Measurements from ENCODE around the gene PRDX3.
A peak's percentile ranks its signal among the peaks of the same experiment; 100 is the strongest.
"Not testable (repeated sequence)": the region's sequence is repeated elsewhere in the genome, so short reads cannot be mapped to it uniquely, and the experiment has no call there.

Gene PRDX3

GRCh38 chr10:119143657-119144056 is 35.0 kb downstream of the PRDX3 start:
- no peak for TF ChIP-seq CTCF (IDR thresholded peaks at IDR 0.05; ENCODE audit: control extremely low read depth, extremely low read depth, low read depth, missing control alignments)
- POLR2A ChIA-PET = no interaction called here
- CTCF ChIA-PET = interaction anchor here (1.7 kb wide), 1 partner anchor 55 kb away, joined by 4 read pairs; no protein-coding TSS in a partner anchor
- no peak for DNase-seq (ENCODE audit: extremely low spot score)

GRCh38 chr10:119140603-119141245 is 37.9 kb downstream of the PRDX3 start:
- ChIA-PET CTCF (interaction anchor here (1.5 kb wide), 2 partner anchors 20 kb away, joined by 3 read pairs; no protein-coding TSS in a partner anchor), POLR2A (no interaction called here)
- no peak for TF ChIP-seq CTCF (IDR thresholded peaks at IDR 0.05; ENCODE audit: control extremely low read depth, extremely low read depth, low read depth, missing control alignments)

GRCh38 chr10:119139464-119140067 is 39.0 kb downstream of the PRDX3 start:
- DNase-seq (ENCODE audit: extremely low spot score) = peak; percentile 44
- ChIA-PET CTCF (interaction anchor here (1.1 to 1.6 kb wide), 4 partner anchors 19 to 306 kb away, joined by 3 to 4 read pairs (median 4); no protein-coding TSS in a partner anchor), POLR2A (no interaction called here)
- TF ChIP-seq CTCF (IDR thresholded peaks at IDR 0.05; ENCODE audit: control extremely low read depth, extremely low read depth, low read depth, missing control alignments) = peak; percentile 40

More at GRCh38 chr10:119140603-119141245, 37.9 kb downstream of the PRDX3 start:
- no peak for DNase-seq (ENCODE audit: extremely low spot score)

GRCh38 chr10:119138346-119139306 is 40.0 kb downstream of the PRDX3 start:
- TF ChIP-seq CTCF (IDR thresholded peaks at IDR 0.05; ENCODE audit: control extremely low read depth, extremely low read depth, low read depth, missing control alignments) = no peak
- no peak for DNase-seq (ENCODE audit: extremely low spot score)
- ChIA-PET POLR2A (no interaction called here), CTCF (interaction anchor here (1.3 to 1.6 kb wide), 2 partner anchors 14 to 30 kb away, joined by 3 to 4 read pairs; no protein-coding TSS in a partner anchor)

- DNase-seq (ENCODE audit: extremely low spot score); POLR2A ChIA-PET: not testable (repeated sequence)
- CTCF ChIA-PET = interaction anchor here (1.3 kb wide), 1 partner anchor 15 kb away, joined by 3 read pairs; no protein-coding TSS in a partner anchor
Measured at GRCh38 chr10:119137878-119138277, 40.7 kb downstream of the PRDX3 start.

- POLR2A ChIA-PET = no interaction called here
- DNase-seq (ENCODE audit: extremely low spot score) = no peak
Measured at GRCh38 chr10:119136084-119136483, 42.5 kb downstream of the PRDX3 start.

More at GRCh38 chr10:119136084-119136483, 42.5 kb downstream of the PRDX3 start:
- TF ChIP-seq CTCF (IDR thresholded peaks at IDR 0.05; ENCODE audit: control extremely low read depth, extremely low read depth, low read depth, missing control alignments) = no peak
- CTCF ChIA-PET = no interaction called here

Data from GM10248 (cell line).